Effector memory CD8-positive, alpha-beta T cell (primary cell): ENCODE measurements around the gene ALK.

Experiments used
- ATAC-seq: fragments of 150-1000 bp; cut with Tn5 transposase; replicated peaks from 2 replicates; pipeline ENCODE4 v1.10.0; 2021; ENCODE audit warnings: mild to moderate bottlenecking, moderate library complexity
- DNase-seq, 3 experiments: peaks; one replicate each; pipeline ENCODE4 v3.0.0; 2021
- H3K27ac Mint-ChIP-seq, 2 donors: one replicate each; pipeline ENCODE4 v1.8.0; 2022; ENCODE audit warnings: mild to moderate bottlenecking in 2 of 2, mixed read lengths in 2 of 2, moderate library complexity in 2 of 2
- H3K27me3 Mint-ChIP-seq, 2 donors: one replicate each; pipeline ENCODE4 v1.8.0; 2022; ENCODE audit warnings: mixed read lengths in 2 of 2
- H3K36me3 Mint-ChIP-seq: one replicate; pipeline ENCODE4 v1.8.0; 2022; ENCODE audit warnings: mild to moderate bottlenecking, moderate library complexity, mixed read lengths; ENCODE audit not compliant: insufficient read depth
- H3K4me1 Mint-ChIP-seq, 2 donors: one replicate each; pipeline ENCODE4 v1.8.0; 2022; ENCODE audit warnings: low read depth in 2 of 2, mixed read lengths in 2 of 2
- H3K4me3 Mint-ChIP-seq, 2 donors: one replicate each; pipeline ENCODE4 v1.8.0; 2022; ENCODE audit warnings: mild to moderate bottlenecking in 2 of 2, mixed read lengths in 2 of 2, moderate library complexity in 2 of 2
- H3K9me3 Mint-ChIP-seq, 2 donors: one replicate each; pipeline ENCODE4 v1.8.0; 2022; ENCODE audit warnings: mixed read lengths in 2 of 2

ALK gene

DNA sequence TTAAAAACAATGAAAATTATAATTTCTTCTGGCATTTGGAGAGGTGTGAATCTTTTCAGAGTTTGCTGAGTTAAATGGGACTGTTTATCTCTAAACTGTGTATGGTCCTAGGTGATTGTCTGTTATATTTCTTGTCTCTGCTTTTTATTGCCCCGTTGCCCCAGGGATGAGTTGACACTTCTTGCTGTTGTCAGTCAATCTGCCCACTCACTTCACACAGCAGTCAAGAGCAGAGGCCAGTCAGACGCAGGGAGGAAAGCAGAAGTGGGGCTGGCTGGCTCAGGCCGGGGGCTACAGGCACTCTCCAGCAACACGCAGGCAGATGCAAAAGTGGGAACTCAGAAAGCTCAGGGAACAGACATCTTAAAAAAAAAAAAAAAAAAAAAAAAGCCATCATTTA is 441.0 kb downstream of the ALK start:
- H3K27ac Mint-ChIP-seq: no peak overlapping the region
- H3K4me3 Mint-ChIP-seq: no peak overlapping the region
- peaks cover 52 to 65% of the 10 kb centered on the region in 2 donors for H3K27me3 Mint-ChIP-seq
- DNase-seq (no peak), ATAC-seq (no peak)
- no peaks in the 10 kb centered on the region for H3K4me1 Mint-ChIP-seq
- no peaks in the 10 kb centered on the region for H3K9me3 Mint-ChIP-seq
- H3K36me3 Mint-ChIP-seq: no peaks in the 10 kb centered on the region

DNA sequence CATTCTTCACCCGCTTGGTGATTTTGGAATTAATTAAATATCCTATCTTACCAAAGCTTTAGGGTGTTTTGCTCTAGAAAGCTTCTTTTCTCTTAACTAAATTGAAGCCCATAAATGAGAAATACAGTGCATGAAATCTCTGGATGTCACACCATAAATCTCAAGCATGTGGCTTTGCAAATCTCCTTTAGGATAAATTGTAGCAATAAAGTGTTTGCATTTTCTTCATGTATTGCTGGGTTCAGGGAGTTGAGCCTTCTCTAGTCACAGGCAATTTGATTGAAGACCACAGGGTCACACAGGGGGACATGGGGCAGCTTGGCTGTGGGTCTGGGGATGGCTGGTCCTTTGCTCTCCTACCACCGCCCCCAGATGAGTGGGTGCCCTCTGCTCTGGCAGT is 442.0 kb downstream of the ALK start:
- DNase-seq (no peak), ATAC-seq (no peak)
- H3K36me3 Mint-ChIP-seq: no peaks in the 10 kb centered on the region
- peaks cover 53 to 75% of the 10 kb centered on the region in 2 donors for H3K27me3 Mint-ChIP-seq
- no peak overlapping the region for H3K4me3 Mint-ChIP-seq
- no peak overlapping the region for H3K27ac Mint-ChIP-seq
- no peaks in the 10 kb centered on the region for H3K9me3 Mint-ChIP-seq
- no peaks in the 10 kb centered on the region for H3K4me1 Mint-ChIP-seq

GRCh38 chr2:29478641-29479040 is 442.7 kb downstream of the ALK start:
- no peaks in the 10 kb centered on the region for H3K9me3 Mint-ChIP-seq
- H3K27ac Mint-ChIP-seq: no peak overlapping the region
- H3K27me3 Mint-ChIP-seq: peaks cover 59 to 75% of the 10 kb centered on the region in 2 donors
- ATAC-seq: no peak
- no peaks in the 10 kb centered on the region for H3K36me3 Mint-ChIP-seq
- H3K4me1 Mint-ChIP-seq: no peaks in the 10 kb centered on the region
- H3K4me3 Mint-ChIP-seq: no peak overlapping the region
- DNase-seq: no peak

GRCh38 chr2:29477186-29477585 is 444.2 kb downstream of the ALK start:
- DNase-seq (no peak), ATAC-seq (no peak)
- Mint-ChIP-seq H3K27ac (no peak overlapping the region), H3K27me3 (peaks cover 57 to 68% of the 10 kb centered on the region in 2 donors), H3K4me1 (no peaks in the 10 kb centered on the region), H3K4me3 (no peak overlapping the region), H3K36me3 (no peaks in the 10 kb centered on the region), H3K9me3 (no peaks in the 10 kb centered on the region)

- Mint-ChIP-seq H3K27me3 (peaks cover 53 to 58% of the 10 kb centered on the region in 2 donors), H3K36me3 (no peaks in the 10 kb centered on the region), H3K4me1 (no peaks in the 10 kb centered on the region), H3K27ac (no peak overlapping the region), H3K9me3 (no peaks in the 10 kb centered on the region), H3K4me3 (no peak overlapping the region)
- DNase-seq: no peak
- no peak for ATAC-seq
These were observed 445.9 kb downstream of the ALK start for GRCh38 chr2:29475499-29475898.

DNA sequence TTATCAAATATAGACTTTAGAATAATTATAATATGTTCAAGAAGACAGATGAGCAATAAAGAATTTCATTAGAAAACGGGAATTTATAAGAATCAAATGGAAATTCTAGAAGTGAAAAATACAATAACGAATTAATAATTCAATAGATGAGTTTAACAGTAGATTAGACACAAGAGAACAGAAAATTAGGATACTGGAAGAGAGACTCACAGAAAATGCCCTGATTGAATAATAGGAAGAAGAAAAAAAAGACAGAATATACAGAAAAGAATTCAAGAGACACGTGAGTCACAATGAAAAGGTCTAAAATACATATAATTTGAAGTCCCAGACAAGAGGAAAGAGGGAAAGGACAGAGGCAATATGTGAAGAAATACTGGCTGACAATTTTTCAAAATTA is 451.4 kb downstream of the ALK start:
- no peak for ATAC-seq
- H3K27me3 Mint-ChIP-seq: peaks cover 5 to 34% of the 10 kb centered on the region in 2 donors
- no peak overlapping the region for H3K4me3 Mint-ChIP-seq

DNA sequence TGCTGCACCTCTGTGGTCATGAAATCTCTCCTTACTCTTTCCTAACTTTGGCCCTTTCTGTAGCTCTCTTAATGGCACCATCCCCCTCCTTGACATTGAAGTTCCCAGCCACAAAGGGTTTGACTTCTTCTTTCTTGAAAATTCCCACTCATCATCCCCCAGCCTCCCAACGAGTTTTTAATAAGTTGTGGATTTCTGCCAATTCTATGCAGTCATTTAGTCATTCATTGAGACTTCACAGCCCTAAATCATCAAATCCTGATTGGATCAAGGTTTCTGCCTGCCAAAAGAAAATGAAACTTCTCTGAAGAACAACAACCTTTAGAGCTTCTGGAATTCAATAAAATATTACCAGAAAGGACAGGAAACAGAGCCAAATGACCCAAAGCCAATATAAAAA is 451.9 kb downstream of the ALK start:
- no peaks in the 10 kb centered on the region for H3K36me3 Mint-ChIP-seq
- DNase-seq (no peak), ATAC-seq (no peak)
- H3K4me3 Mint-ChIP-seq: no peak overlapping the region
- H3K9me3 Mint-ChIP-seq: peaks cover 4 to 13% of the 10 kb centered on the region in 2 donors
- peaks cover under 1 to 35% of the 10 kb centered on the region in 2 donors for H3K27me3 Mint-ChIP-seq
- H3K27ac Mint-ChIP-seq: no peak overlapping the region
- H3K4me1 Mint-ChIP-seq: no peaks in the 10 kb centered on the region

More for the DNA sequence above, 451.4 kb downstream of the ALK start:
- Mint-ChIP-seq H3K27ac (no peak overlapping the region), H3K9me3 (peaks cover 4 to 13% of the 10 kb centered on the region in 2 donors), H3K4me1 (no peaks in the 10 kb centered on the region), H3K36me3 (no peaks in the 10 kb centered on the region)
- DNase-seq: no peak

GRCh38 chr2:29463181-29463900 is 458.0 kb downstream of the ALK start:
- Mint-ChIP-seq H3K27me3 (peaks cover 39 to 40% of the 10 kb centered on the region in 2 donors), H3K4me1 (no peaks in the 10 kb centered on the region), H3K36me3 (no peaks in the 10 kb centered on the region), H3K4me3 (no peak overlapping the region), H3K27ac (no peak overlapping the region), H3K9me3 (no peaks in the 10 kb centered on the region)
- ATAC-seq (no peak), DNase-seq (no peak)

DNA sequence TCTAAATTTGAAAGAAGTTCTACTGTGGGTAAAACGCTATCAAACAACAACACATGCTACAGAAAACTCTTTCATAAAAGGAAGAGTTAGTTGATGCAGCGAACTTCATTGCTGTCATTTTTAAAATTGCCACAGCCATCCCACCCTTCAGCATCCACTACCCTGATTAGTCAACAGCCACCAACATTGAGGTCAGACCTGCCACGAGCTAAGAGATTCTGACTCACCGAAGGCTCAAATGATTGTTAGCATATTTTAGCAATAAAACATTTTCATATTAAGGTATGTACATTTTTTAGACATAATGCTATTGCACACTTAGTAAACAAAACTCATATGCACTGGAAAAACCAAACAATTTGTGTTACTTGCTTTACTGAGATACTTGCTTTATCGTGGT is 459.1 kb downstream of the ALK start:
- no peak overlapping the region for H3K4me3 Mint-ChIP-seq
- no peaks in the 10 kb centered on the region for H3K9me3 Mint-ChIP-seq
- H3K4me1 Mint-ChIP-seq: no peaks in the 10 kb centered on the region
- ATAC-seq (no peak), DNase-seq (no peak)
- peaks cover 39 to 46% of the 10 kb centered on the region in 2 donors for H3K27me3 Mint-ChIP-seq
- H3K27ac Mint-ChIP-seq: no peak overlapping the region
- H3K36me3 Mint-ChIP-seq: no peaks in the 10 kb centered on the region

- H3K9me3 Mint-ChIP-seq: no peaks in the 10 kb centered on the region
- no peak overlapping the region for H3K4me3 Mint-ChIP-seq
- no peak overlapping the region for H3K27ac Mint-ChIP-seq
- DNase-seq (no peak), ATAC-seq (no peak)
- H3K4me1 Mint-ChIP-seq: no peaks in the 10 kb centered on the region
- no peaks in the 10 kb centered on the region for H3K36me3 Mint-ChIP-seq
- peaks cover 46 to 61% of the 10 kb centered on the region in 2 donors for H3K27me3 Mint-ChIP-seq
These were observed 461.2 kb downstream of the ALK start for GRCh38 chr2:29460190-29460589.

DNA sequence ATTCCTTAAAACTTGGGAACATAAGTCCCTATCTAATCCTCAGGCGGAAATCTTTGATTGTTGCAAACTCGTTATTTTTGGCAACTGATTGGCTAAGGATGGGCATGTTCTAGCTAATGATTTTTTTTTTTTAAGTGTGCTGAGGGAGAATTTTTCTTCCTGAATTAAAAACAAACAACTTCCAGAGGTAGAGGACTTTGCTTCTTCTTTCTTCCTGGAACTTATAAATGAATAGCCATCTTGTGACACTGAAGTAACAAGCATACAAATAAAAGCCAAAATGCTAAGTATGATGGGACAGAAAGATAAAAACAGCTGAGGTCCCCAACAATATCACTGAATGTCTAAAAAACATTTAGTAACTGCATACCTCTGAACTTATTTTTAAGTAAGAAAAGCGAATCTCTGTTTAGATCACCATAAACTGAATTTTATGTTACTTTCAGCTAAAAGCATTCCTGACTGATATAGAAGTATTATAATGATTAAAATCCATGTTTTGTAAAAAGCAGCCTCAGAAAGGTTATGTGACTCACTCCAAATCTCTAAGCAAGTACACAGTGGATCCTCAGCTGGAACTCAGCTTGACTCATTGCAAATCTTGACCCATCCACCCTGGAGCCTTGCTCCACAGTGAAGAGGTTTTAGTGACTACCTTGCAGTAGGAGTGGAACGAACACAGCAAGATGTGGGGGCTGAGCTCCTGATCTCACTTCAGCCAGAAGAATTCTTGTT is 461.8 kb downstream of the ALK start:
- DNase-seq (no peak), ATAC-seq (no peak)
- Mint-ChIP-seq H3K4me3 (no peak overlapping the region), H3K36me3 (no peaks in the 10 kb centered on the region), H3K9me3 (no peaks in the 10 kb centered on the region), H3K27ac (no peak overlapping the region), H3K27me3 (peaks cover 43 to 64% of the 10 kb centered on the region in 2 donors), H3K4me1 (no peaks in the 10 kb centered on the region)

DNA sequence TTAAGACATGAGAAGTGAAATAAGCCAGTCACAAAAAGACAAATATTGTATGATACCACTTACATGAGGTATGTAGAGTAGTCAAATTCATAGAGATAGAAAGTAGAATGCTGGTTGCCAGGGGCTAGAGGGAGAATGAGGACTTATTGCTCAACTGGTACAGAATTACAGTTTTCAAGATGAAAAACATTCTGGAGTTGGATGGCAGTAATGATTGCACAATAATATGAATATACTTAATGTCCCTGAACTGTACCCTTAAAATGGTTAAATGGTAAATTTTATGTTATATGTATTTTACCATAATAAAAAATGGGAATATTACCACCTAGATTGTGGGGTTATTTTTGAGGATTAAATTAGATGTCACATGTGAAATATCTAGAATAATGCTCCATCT is 465.0 kb downstream of the ALK start:
- Mint-ChIP-seq H3K27me3 (peaks cover 30 to 48% of the 10 kb centered on the region in 2 donors), H3K4me3 (no peak overlapping the region), H3K36me3 (no peaks in the 10 kb centered on the region), H3K4me1 (no peaks in the 10 kb centered on the region), H3K9me3 (no peaks in the 10 kb centered on the region), H3K27ac (no peak overlapping the region)
- DNase-seq: no peak
- ATAC-seq: no peak

- DNase-seq (no peak), ATAC-seq (no peak)
- Mint-ChIP-seq H3K4me1 (no peaks in the 10 kb centered on the region), H3K9me3 (no peaks in the 10 kb centered on the region), H3K36me3 (no peaks in the 10 kb centered on the region), H3K27ac (no peak overlapping the region), H3K27me3 (peaks cover 36 to 50% of the 10 kb centered on the region in 2 donors), H3K4me3 (no peak overlapping the region)
These were observed 466.1 kb downstream of the ALK start for GRCh38 chr2:29455200-29455860.

- Mint-ChIP-seq H3K27ac (no peak overlapping the region), H3K4me3 (no peak overlapping the region), H3K36me3 (no peaks in the 10 kb centered on the region), H3K4me1 (no peaks in the 10 kb centered on the region), H3K27me3 (peaks cover 40 to 43% of the 10 kb centered on the region in 2 donors), H3K9me3 (no peaks in the 10 kb centered on the region)
- no peak for DNase-seq
- no peak for ATAC-seq
These were observed 469.4 kb downstream of the ALK start for GRCh38 chr2:29452036-29452435.
